NCI-H524 treated with DMSO at 0.1 percent for 48 hours (cell line): ENCODE measurements around the gene THSD4.
"Not testable (repeated sequence)": the region's sequence is repeated elsewhere in the genome, so short reads cannot be mapped to it uniquely, and the experiment has no call there.

Experiments
- DNase-seq: peaks from one replicate; lab custom pipeline; 2025; lab: John Stamatoyannopoulos, UW

The THSD4 gene

DNA sequence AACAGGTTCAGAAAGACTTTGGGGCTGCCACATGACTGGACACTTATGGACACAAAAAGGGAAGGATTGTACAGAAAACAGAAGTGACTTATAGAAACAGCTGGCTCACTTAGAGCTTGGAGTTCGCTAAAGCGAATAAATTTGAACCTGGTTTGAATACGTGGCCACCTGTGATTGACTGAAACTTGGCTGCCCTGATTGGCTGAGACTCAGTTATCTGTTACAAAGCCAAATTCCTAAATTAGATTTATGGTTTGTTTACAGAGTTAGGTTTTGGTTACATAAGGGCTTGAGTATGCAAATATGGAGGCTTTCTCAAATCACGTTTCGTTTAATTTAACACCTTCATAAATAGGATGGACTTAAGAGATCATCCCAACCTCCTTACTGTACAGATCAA lies 270.2 kb downstream of the THSD4 start:
- DNase-seq: no peak

- DNase-seq: no peak
These were observed 270.7 kb downstream of the THSD4 start for GRCh38 chr15:71386005-71386404.

GRCh38 chr15:71386448-71387236 lies 271.4 kb downstream of the THSD4 start:
- DNase-seq: no peak

DNA sequence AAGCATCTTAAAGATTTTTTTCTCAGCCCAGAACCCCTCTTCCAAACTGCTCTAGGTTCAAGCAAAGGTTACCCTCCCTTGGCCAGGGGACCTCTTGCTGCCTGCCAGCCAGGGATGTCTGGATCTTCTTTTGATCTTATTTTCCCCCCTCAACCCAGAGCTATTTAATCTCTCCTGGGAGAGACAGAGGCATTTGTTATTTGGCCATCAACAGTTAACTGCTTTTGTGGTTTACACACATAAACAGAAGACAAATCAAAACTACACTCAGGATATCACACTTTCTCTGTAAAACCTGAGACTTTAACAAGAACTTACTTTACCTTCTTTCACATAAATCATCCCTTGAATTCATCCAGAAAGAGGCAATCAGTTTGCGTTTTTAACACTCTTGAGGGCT lies 272.5 kb downstream of the THSD4 start:
- DNase-seq: no peak

DNA sequence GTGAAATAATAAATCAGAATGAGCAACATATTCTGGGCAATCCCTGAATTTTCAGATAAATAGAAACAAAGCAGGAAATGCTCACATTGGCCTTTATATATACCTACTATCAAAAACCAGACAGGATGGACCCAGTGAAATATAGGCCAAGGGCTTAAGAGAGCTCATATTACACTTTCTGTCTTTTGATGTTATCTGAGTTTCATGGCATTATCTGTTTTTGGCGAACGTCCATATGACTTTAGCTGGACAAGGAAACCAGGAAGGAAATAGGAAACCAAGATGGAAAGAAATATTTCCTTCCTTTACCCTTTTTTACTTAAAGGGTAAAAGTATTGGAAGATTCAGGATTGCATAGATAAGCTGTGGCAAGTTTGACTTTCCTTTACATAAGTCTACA lies 274.8 kb downstream of the THSD4 start:
- DNase-seq: no peak

- DNase-seq: no peak
These were observed 276.3 kb downstream of the THSD4 start for GRCh38 chr15:71391421-71392088.

DNA sequence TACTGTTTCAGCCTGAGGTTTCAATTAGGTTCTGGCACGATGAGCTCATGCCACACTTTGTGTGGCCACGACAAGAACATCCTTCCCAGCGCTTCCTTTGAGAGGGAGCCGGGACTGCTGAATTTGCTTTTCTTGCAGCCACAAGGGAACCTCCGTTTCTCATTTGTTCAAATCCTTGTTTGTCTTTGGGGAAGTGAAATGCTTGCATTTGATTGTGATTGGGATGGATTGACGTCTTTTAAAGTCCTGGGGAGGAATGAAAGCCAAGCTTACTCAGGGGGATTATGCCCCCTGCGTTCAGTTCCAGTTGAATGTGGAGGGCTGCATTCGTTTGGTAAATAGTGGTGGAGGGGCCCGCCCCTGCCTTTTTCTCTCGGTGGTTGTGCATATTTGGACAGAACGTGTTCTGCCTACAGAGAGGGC lies 277.6 kb downstream of the THSD4 start:
- no peak for DNase-seq

GRCh38 chr15:71393383-71393782 lies 278.1 kb downstream of the THSD4 start:
- DNase-seq: no peak

DNA sequence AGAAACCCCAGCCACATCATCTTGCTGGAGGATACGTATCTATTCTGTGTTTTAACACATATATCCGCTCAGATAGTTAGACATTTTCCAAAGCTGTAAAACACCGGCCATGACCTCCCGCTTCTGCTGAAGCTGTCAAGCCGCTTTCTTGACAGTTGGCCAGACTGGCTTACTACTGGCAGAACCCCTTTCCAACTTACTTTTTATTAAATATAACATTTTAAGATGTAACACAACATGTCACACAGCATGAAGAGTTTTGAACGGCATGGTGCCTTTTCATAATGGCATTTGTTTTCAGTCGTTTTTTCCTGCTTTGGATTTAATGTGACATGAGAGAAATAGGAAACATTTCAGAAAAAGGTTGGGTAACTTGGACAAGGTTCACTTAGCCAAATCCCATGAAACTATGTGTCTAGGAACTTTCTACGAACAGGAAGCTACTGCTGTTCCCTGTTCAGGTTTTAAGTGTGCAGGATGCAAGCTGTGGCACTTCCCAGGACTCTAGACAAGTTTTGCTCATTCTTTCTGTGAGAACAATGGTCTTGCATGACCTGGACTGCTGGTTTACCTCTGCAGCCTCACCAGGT lies 281.4 kb downstream of the THSD4 start:
- DNase-seq: no peak

DNA sequence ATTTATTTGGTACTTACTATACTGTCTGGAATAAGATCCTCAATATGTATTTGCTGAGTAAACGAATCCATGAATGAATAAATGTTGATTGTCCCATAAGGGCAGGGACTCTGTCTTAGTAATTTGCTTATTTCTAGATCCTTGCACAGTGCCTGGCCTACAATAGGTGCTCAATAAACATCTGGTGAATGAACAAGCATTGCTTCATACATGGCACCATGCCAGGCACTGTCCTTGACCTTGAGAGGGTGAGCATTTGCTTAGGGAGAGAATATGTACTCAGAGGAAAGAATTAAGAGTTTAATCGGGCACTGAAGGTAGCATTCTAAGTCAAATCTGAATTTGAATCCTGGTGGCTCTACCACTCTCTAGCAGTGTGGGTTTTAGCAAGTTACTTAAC lies 282.1 kb downstream of the THSD4 start:
- no peak for DNase-seq

- no peak for DNase-seq
These were observed 285.0 kb downstream of the THSD4 start for GRCh38 chr15:71400294-71400693.

- not testable (repeated sequence) for DNase-seq
These were observed 286.5 kb downstream of the THSD4 start for GRCh38 chr15:71401728-71402127.

- DNase-seq: no peak
These were observed 294.3 kb downstream of the THSD4 start for GRCh38 chr15:71409541-71409940.

DNA sequence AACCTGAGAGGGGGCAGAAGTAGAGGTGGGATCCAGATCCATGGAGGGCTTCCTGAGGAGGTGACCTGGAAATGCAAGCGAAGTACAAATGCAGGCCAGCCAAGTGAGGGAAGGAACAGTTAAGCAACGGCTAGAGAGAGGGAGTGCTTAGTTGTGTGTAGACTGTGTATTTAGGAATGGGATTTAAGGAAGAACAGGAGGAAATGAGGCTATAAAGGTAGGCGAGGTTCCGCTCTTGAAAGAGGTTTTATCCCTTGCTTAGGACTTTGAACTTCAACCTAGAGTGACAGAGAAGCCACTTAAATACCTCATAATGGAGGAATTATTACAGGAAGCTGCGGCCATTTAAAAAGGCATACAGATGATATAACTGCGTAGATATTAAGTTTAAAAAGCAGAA lies 295.1 kb downstream of the THSD4 start:
- DNase-seq: no peak

DNA sequence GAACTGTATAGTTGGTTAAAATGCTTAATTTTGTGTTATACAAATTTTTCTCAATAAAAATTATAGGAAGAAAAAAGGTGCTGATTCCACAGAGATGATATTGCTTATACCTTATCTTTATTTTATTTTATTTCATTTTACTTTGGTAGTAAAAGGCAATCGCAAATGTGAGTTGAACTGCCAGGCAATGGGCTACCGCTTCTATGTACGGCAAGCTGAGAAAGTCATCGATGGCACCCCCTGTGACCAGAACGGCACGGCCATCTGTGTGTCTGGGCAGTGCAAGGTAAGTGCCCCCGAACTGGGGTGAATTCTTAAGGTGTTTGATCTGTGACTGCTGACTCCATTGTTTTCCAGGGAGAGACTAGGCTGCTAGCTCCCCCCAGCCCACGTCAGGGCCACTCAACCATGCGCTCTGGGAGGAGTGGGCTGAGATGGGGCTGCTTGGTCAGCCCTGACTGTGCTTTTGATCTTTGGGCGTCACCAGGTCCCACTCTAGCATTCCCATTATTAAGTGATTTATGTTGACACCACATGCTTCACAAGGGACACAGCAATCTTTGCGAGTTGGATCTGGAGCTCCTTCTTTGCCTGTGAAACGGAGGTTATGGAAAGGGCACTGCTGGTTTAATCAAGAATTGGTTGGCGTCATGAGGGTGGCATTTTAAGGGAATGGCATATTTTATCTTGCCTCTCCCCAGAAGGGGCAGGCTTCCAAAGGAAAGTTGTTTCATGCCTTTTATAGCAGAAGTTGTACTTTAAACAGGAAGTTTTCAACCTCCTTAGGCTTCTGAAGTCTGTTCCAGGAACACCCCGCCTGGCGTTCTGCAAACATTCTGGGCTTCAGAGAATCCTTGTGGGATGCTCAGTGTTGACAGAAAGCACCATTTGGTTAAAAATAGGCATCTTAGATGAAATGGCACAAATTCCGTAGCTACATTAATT lies 296.5 kb downstream of the THSD4 start:
- DNase-seq: no peak

GRCh38 chr15:71413419-71413818 lies 298.1 kb downstream of the THSD4 start:
- DNase-seq: no peak

DNA sequence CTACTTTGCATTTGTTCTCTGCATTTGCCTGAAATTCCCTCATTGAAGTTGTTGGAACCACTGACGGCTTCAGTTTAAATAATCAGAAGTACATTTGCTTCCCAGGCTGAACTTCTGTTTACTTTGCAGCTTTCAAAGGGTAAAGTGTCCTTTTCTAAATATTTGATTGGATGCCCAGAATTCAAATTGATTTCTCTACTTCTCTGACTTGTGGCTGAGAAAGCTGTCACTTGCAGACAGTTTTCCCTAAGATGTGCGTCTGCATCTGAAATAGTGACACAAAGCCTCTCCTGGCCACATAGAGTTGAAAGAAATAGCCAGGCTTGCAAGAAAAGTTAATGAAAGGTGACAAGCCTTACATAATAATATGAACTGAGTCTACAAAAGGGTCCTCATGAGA lies 299.6 kb downstream of the THSD4 start:
- no peak for DNase-seq

GRCh38 chr15:71422530-71423259 lies 307.4 kb downstream of the THSD4 start:
- no peak for DNase-seq

- DNase-seq: no peak
These were observed 309.5 kb downstream of the THSD4 start for GRCh38 chr15:71424765-71425164.

GRCh38 chr15:71425388-71425787 lies 310.1 kb downstream of the THSD4 start:
- DNase-seq: no peak

DNA sequence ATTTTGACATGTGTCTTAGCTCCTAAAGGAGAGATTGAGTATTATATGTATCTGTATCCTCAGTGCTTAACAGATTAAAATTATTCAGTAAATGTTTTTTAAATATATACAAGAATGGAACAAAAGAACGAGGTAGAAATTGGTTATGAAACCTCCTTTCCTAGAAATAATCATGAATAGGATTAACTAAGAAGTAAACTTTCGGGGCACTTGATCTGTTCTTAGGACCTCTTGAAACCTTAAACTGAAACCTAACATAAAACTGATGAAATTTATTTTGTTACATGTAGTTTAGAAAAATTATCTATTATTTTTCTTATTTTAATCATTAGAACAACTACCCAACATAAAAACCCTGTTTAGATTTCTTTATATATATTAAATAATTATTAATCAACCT lies 311.5 kb downstream of the THSD4 start:
- no peak for DNase-seq
